GM12865 (cell line): Measurements from ENCODE around the gene PNLIPRP2.

Experiments used
- DNase-seq: peaks from one replicate; pipeline ENCODE4 v3.0.0; 2010; ENCODE audit warnings: low read depth
- H3K4me3 ChIP-seq: 2 replicates; pipeline ENCODE4 v1.5.1; 2011; ENCODE audit warnings: mild to moderate bottlenecking, low read depth, low read length, control low read depth
- TF ChIP-seq, protein P1 (sequence below): IDR thresholded peaks from 2 replicates; pipeline ENCODE4 v1.5.1; 2011; ENCODE audit warnings: low read length, control low read depth, low read depth, inconsistent platforms; ENCODE audit not compliant: insufficient read depth; ENCODE audit errors: missing control alignments

PNLIPRP2 gene

DNA sequence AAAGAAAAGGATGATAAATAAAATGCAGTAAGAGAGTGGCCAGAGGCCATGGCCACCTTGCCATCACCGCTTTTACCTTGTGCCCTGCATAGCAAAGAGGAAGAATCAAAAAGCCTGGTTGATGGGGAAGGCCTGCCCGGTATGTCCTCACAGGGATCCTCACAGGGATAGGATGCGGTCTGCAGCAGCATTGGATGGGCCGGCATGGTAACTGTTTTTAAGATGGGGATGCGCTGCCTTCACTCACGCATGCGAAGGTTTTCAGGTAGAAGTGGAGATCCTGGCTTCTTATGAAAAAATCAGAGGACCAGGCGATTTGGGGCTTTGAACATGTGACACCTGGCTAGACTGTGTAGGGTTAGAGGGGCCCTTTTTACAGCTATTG is 12.5 kb downstream of the PNLIPRP2 start:
- TF ChIP-seq, protein P1, sequence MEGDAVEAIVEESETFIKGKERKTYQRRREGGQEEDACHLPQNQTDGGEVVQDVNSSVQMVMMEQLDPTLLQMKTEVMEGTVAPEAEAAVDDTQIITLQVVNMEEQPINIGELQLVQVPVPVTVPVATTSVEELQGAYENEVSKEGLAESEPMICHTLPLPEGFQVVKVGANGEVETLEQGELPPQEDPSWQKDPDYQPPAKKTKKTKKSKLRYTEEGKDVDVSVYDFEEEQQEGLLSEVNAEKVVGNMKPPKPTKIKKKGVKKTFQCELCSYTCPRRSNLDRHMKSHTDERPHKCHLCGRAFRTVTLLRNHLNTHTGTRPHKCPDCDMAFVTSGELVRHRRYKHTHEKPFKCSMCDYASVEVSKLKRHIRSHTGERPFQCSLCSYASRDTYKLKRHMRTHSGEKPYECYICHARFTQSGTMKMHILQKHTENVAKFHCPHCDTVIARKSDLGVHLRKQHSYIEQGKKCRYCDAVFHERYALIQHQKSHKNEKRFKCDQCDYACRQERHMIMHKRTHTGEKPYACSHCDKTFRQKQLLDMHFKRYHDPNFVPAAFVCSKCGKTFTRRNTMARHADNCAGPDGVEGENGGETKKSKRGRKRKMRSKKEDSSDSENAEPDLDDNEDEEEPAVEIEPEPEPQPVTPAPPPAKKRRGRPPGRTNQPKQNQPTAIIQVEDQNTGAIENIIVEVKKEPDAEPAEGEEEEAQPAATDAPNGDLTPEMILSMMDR: no peak
- no peak overlapping the region for H3K4me3 ChIP-seq
- DNase-seq: no peak

DNA sequence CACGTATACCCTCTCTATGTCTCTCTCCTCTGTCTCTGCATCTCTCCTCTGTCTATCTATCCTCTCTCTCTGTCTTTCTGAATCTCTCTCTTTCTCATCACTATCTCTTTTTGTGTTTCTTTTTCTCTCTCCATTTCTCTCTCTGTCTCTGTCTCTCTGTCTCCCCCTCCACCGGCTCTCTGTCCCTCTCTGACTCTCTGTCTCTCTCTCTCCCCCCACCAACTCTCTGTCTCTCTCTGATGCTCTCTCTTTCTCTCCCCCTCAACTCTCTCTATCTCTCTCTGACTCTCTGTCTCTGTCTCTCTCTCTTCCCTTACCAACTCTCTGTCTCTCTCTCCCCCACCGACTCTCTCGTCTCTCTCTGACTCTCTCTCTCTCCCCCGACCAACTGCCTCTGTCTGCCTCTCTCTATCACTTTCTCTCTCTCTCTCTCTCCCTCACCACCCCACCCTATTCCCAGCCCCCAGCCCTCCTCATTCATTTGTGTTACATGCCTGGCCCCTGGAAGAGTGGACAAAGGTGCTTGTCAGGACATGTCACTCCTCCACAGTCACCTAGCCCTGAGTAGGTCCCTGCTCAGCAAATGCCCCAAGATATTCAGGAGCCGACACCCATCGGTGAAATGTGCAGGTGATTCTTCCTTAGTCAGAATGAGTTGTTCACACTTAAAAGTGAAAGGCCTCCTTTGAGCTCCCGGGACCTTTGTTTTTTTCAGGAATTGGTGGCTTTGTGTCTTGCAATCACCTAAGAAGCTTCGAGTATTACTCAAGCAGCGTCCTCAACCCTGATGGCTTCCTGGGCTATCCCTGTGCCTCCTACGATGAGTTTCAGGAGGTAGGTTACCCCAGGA is 13.6 kb downstream of the PNLIPRP2 start:
- no peak overlapping the region for H3K4me3 ChIP-seq
- DNase-seq: no peak
- TF ChIP-seq, protein P1: no peak

DNA sequence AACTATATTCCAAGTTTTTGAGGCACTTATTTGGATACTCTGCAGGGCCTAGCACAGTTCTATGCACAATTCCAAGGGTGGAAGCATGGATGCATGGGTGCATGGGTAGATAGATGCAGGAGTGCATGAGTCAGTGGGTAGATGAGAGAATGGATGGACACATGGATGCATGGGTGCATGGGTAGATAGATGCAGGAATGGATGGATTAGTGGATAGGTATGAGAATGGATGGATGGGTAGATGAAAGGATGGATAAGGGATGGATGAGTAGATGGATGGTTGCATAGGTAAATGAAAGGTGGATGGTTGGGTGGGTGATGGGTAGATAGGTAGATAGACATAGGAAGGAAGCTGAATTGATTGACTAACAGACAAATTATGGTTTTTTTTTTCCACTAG is 15.6 kb downstream of the PNLIPRP2 start:
- TF ChIP-seq, protein P1: no peak
- no peak overlapping the region for H3K4me3 ChIP-seq
- DNase-seq: no peak

DNA sequence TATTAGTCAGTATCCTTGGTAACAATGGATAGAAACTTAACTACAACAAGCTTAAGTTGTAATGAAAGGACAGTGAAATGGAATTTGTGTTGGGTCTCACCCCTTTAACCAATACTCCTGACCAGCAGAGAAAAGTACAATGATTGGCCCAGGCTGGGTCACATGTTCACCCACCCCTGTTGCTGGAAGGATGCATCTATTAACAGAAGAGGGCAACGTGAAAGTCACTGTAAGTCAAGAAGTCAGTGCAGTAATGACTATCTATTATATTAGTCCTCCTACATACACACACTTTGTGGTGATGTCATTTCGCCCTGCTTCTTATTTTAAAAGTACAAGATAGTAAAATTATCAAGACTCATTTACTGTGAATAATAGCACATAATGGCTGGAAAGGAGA is 16.2 kb downstream of the PNLIPRP2 start:
- H3K4me3 ChIP-seq: no peak overlapping the region
- TF ChIP-seq, protein P1: no peak
- DNase-seq: no peak

DNA sequence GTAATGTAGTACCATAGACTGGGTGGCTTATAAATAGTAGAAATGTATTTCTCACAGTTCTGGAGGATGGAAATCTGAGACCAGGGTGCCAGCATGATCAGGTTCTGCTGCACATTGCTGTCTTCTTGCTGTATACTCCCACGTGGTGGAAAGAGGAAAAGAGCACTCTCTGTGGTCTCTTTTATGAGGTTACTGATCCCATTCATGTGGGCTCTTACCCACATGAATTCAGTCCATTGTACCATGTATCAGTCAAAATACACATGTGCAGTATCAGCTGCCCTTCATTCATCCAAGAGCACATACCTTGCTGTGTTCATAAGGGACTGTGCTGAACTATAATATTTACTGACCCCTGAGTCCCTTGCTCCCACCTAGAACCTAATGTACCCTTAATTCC is 17.1 kb downstream of the PNLIPRP2 start:
- TF ChIP-seq, protein P1: no peak
- H3K4me3 ChIP-seq: no peak overlapping the region
- DNase-seq: no peak

DNA sequence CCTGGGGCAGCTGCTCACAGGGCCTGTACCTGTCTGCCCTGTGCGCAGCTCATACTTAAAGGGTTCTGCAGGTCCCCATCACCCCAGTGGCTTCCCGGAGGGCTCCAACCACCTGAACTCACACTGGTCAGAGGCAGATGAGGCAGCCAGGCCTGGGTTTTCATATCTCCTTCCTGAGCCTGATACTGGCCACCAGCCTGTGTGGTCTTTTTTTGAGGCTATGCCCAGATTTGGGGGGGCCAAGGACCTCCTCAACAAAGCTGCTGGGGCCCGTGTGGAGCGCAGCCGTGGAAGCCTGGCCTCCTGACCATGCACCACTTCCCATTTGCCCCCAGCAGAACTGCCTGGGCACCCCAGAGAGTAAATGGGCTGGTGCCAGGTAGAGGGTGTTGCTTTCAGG is 25.7 kb downstream of the PNLIPRP2 start:
- H3K4me3 ChIP-seq: no peak overlapping the region
- no peak for DNase-seq
- TF ChIP-seq, protein P1: no peak

DNA sequence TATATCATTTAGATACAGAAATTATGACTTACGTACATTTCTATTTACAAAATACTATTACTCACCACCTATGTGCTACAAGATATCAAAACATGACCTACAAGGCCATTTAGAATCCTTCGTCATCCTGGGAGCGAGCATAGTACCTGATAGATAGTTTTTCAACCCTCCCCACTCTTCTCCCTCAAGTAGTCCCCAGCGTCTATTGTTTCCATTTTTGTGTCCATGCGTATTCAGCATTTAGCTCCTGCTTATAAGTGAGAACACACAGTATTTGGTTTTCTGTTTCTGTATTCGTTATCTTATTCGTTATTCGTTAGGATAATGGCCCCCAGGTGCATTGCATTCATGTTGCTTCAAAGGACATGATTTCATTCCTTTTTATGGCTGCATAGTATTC is 28.1 kb downstream of the PNLIPRP2 start:
- TF ChIP-seq, protein P1: no peak
- no peak for DNase-seq
- H3K4me3 ChIP-seq: no peak overlapping the region
